ENCODE results near the gene KAT2A.

Gene KAT2A

DNA sequence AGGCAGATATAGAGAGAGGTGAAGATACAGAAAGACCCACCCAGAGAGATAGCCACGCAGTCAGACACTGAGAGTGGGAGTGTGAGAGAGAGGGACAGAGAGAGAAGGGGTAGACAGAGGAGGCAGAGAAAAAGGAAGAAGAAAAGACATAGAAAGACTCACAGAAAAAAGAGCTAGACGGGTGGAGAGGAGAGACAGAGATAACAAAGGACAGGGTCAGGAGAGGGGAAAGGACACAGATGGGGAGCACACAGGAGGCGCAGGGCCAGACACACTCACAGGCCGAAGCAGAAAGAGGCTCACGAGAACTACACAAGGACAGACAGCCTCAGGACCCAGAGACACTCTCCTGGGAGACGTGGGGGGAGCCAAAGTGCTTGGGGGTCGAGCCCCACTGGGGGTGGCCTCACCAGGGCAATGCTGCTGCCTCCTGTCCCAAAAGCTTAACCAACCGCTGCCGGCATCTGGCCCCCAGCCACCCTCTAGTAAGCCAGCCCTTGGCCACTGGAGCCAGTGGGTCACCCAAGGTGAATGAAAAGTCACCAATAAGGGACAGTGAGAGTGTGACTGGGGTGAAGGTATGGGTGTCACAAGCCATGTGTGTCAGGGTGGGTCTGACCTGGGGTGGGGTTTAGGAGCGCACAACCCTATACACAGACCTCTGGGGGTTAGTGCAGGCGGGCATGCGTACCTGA is 26.6 kb downstream of the KAT2A start:
- DNase-seq (ENCODE audit: low read depth, low spot score) = no peak

GRCh38 chr17:42092939-42093338 is 28.2 kb downstream of the KAT2A start:
- DNase-seq (ENCODE audit: low read depth, low spot score) = no peak

DNA sequence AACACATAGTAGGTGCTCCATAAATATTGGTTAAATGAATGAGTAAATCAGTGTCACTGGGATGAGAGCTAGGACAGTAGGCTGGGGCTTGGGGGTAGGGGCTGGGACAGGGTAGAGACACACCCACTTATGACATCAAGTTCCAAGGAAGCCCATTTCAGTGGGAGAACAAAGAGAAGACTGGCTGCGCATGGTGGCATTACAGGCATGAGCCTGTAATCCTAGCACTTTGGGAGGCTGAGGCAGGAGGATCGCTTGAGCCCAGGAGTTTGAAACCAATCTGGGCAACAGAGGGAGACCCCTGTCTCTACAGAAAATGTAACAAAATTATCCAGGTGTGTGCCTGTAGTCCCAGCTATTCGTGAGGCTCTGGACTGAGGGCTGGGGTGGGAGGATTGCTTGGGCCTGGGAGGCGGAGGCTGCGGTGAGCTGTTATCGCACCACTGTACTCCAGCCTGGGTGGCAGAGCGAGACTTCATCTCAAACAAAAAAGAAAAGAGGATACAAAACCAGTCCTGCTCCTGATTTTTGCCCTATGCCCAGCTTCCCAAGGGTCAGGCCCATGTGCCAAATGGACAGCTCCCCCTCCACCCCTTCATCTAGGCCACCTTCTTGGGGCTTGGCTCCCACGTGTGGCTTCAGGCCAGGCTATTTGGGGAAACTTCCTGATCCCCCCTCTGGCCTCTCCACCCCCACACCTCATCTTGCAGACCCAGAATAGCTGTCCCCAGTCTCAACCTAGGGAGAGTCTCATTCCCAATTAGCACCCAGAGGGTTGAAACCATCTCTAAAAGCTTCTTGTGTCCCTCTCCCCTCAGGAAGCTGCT is 30.0 kb downstream of the KAT2A start:
- DNase-seq (ENCODE audit: low read depth, low spot score) = no peak

DNA sequence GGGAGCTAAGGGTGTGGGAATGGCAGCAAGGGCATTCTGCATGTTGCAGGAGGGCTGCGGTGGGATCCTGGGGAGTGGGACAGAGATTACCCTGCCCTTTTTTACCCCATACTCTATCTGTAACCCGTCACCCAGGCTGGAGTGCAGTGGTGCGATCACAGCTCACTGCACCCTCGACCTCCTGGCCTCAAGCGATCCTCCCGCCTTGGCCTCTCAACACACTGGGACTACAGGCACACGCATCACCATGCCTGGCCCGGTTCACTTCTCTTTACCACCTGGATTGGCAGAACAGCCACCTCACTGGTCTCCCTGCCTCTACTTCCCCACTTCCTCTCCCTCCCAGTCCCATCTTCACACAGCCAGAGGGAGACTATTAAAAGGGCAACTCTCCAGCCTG is 32.4 kb downstream of the KAT2A start:
- DNase-seq (ENCODE audit: low read depth, low spot score) = no peak

DNA sequence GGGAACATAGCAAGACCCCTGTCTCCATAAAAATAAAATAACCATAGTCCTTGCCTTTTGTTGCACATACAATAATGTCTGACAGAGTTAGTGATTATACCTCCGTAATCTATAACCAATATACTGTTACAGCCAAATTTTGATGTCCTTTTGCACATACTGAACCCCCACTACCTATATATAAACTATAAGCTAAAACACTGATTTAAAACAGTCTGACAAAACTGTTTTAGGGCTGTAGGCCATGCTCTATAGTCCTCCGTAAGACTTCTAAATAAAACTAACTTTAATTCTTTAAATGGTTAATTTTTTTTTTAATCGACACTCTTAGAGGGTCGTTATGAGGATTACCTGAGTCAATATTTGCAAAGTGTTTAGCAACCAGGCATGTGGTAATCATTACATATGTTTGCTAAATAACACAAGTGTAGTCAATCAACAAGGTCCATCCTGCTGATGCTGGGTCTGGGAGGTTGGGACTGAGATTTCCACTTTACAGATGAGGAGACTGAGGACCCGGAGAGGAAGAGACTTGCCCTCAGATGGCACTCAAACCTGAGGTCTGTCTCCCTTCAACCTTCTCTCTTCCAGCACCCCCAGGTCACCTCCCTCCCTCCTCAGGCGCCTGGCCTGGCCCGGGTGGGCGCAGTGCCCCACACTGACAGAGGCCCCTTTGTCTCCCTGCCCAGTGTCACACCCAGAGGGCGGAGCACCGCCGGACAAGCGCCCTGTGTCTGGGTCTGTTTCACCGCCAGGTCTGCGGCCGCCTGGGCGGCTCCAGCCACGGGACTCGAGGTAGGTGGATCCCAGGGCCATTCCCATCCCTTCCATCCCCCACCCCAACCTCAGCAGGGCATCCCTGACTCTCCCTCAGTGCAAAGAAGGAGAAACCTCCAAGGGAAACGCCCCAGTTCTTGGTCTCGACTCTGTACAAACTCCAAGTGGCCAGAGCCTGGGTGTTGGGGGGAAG is 33.1 kb downstream of the KAT2A start:
- DNase-seq (ENCODE audit: low read depth, low spot score) = no peak

DNA sequence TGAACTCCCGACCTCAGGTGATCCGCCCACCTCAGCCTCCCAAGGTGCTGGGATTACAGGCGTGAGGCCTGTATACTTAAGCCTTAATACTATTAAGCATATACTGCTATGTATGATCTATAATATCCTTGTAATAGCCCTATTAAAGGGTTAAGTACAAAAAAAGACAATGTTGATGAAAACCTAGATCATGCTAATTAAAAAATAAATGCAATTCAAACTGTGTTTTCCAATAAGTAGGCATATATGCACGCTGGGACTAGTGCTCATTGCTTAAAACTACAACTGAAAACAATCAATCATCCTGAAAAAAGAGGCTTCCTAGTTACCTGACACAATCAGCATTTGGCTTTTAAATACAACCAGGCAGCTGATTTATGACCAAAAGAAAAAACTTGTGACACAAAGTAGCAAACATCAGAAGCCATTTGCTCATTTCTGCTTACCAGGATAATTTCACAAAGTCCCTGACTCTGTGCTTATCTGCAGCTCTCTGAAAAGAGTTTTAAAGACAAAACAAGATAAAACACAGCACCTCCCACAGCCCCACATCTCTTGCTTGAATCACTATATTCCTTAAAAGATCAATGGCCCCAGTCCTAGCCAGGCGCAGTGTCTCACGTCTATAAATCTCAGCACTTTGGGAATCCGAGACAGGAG is 34.0 kb downstream of the KAT2A start:
- DNase-seq (ENCODE audit: low read depth, low spot score) = no peak

GRCh38 chr17:42081516-42082129 is 39.5 kb downstream of the KAT2A start:
- DNase-seq (ENCODE audit: low read depth, low spot score) = no peak

DNA sequence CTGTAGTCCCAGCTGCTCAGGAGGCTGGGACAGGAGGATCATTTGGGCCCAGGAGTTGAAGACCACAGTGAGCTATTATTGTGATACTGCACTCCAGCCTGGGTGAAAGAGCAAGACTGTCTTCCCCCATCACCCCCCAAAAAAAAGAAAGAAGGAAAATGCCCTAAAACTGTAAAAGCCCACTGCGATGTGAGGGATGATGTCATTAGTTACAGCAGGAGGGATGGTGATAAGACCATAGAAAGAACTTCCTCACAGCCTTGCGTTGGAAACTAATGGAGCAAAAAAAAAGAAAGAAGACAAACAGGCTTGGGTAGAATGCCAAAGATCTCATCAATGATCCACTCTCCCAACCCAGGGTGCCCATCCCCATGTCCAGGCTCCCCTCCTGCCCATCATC is 41.6 kb downstream of the KAT2A start:
- no peak for DNase-seq (ENCODE audit: low read depth, low spot score)

GRCh38 chr17:42078396-42079043 is 42.6 kb downstream of the KAT2A start:
- DNase-seq (ENCODE audit: low read depth, low spot score) = no peak

DNA sequence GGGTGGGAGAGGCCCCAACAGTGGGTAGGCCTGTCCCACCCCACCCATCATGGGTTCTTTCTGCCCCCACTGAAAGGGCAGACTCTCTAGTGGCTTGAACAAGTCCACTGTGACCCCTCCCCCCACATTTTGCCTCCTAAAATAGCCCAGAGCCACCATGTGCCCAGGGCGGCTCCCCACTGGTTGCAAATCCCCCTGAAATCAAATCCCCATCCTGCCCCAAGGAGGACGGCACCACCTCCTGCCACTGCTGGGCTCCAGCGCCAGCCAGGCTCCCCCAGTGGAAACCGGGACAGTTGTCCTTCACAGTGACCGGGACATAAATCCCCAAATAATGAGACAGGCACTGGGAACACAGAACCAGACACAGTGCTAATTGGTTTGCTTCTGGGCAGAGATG is 43.4 kb downstream of the KAT2A start:
- DNase-seq (ENCODE audit: low read depth, low spot score) = no peak

GRCh38 chr17:42076797-42077559 is 44.2 kb downstream of the KAT2A start:
- no peak for DNase-seq (ENCODE audit: low read depth, low spot score)

- no peak for DNase-seq (ENCODE audit: low read depth, low spot score)
These were observed 45.4 kb downstream of the KAT2A start for GRCh38 chr17:42075789-42076188.

- no peak for DNase-seq (ENCODE audit: low read depth, low spot score)
These were observed 48.6 kb downstream of the KAT2A start for GRCh38 chr17:42072323-42073187.

GRCh38 chr17:42071810-42072209 is 49.4 kb downstream of the KAT2A start:
- DNase-seq (ENCODE audit: low read depth, low spot score) = no peak

- DNase-seq (ENCODE audit: low read depth, low spot score) = no peak
These were observed 52.2 kb downstream of the KAT2A start for GRCh38 chr17:42068979-42069378.

DNA sequence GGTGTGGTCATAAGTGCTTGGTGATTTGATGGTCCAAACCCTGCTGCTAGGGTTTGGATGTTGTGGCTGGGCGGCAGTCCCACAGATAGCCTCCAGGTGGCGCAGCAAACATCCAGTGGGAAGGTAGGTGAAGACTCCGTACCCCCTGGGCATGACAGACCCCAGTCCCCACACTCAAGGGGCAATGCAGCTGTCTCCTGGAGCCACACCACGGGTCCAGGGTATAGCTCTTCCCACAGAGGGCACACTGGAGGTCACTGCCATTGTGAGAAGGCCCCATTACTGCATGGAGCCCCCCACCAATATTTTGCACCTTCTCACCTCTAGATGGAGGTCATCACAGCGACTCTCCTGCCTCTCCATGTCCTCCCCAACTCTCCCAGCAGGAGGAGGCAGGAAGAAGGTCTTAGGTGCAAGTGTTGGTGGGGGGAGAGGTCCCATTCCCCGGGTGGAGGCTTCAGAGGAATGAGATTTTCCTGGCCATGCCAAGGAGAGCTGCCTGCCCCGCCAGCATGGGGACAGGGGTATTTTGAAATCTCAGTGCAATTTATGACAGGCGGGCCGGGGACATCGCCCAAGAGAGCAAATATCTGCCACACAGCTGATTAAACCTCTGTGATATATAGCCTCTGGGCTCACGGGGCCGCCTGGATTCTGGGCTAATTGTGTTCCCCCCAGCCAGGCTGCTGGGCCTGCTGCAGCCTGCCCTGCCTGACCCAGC is 53.6 kb downstream of the KAT2A start:
- DNase-seq (ENCODE audit: low read depth, low spot score) = no peak

DNA sequence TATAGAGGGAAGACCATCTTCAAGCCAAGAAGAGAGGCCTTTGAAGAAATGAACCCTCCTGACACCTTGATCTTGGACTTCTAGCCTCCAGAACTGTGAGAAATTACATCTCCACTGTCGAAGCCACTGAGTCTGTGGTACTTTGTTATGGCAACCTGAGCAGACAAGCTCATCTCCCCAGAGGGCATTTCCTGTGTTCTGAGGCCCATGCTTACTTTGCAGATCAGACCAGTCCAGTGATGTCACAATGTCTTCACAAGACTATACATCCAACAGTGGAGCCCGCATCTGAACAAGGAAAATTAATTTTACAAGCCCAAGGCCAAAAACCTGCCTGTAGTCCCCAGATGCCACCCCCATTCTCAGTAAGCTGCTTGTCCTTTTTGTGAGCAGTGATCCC is 56.0 kb downstream of the KAT2A start:
- DNase-seq (ENCODE audit: low read depth, low spot score) = no peak

Measured in smooth muscle cell of the brain vasculature (primary cell).